HepG2 (cell line): Measurements from ENCODE around the gene MOBP. TPM values are rescaled to one million over a fixed set of nuclear protein-coding genes. Genes with fewer than 3 reads are reported as not detected.

ENCODE experiments used
- ATAC-seq: fragments of 200-7000 bp; cut with Tn5 transposase; 3 replicates; pipeline ENCODE4 v1.9.1; 2020; ENCODE audit warnings: mild to moderate bottlenecking, moderate library complexity
- BruUV-seq: library from RNA; stranded (reverse); fragments of 400-500 nt; replicated peaks from 2 replicates; lab custom pipeline; 2021; lab: Mats Ljungman, UMichigan
- CTCF ChIA-PET: fragments of 300-600 bp; formaldehyde crosslinking; extraction: SDS; loops from one replicate; lab custom pipeline; 2021; ENCODE audit warnings: low total read pairs, inconsistent platforms, low intra/inter-chr PET ratio; lab: Yijun Ruan, JAX
- POLR2A ChIA-PET: fragments of 350-600 bp; sonication (Branson Sonifier 250); formaldehyde crosslinking; loops from one replicate; lab custom pipeline; 2020; ENCODE audit warnings: antibody characterized with exemption, inconsistent platforms; lab: Yijun Ruan, JAX
- DNase-seq: peaks from one replicate; pipeline ENCODE4 v3.0.0-alpha.2; 2015; ENCODE audit warnings: low spot score
- FAIRE-seq: peaks from 3 replicates; lab custom pipeline; 2011; peaks lifted over from hg19 to GRCh38; lab: Jason Lieb, UNC
- H2AFZ ChIP-seq: one replicate; pipeline ENCODE4 v1.6.1; 2011; ENCODE audit warnings: low read length, inconsistent platforms
- H3K27ac ChIP-seq: fragments of 300-600 bp; 3 replicates; pipeline ENCODE4 v1.8.0; 2011; ENCODE audit warnings: mixed run types, mild to moderate bottlenecking, mixed read lengths, low read length, inconsistent platforms; ENCODE audit not compliant: insufficient read depth; ENCODE audit errors: extremely low read length
- H3K27me3 ChIP-seq, 2 experiments: fragments of 200-600 bp in 1 of 2; 2 replicates in 1 of 2; 3 replicates in 1 of 2; pipeline versions ENCODE4 v1.6.0 to v1.8.0; 2011; ENCODE audit warnings: low read length in 2 of 2, mild to moderate bottlenecking in 2 of 2, moderate library complexity in 2 of 2, inconsistent platforms in 1 of 2; ENCODE audit not compliant: insufficient read depth in 2 of 2, control insufficient read depth in 1 of 2
- H3K36me3 ChIP-seq, 2 experiments: fragments of 200-600 bp in 1 of 2; replicated peaks in 1 of 2; 2 replicates in 1 of 2; 3 replicates in 1 of 2; pipeline versions ENCODE4 v1.5.1 to v1.8.0; 2011; ENCODE audit warnings: low read length in 2 of 2, inconsistent platforms in 1 of 2; ENCODE audit not compliant: insufficient read depth in 2 of 2, control insufficient read depth in 1 of 2
- H3K4me1 ChIP-seq: 2 replicates; pipeline ENCODE4 v1.5.1; 2012; ENCODE audit warnings: low read length, inconsistent platforms; ENCODE audit not compliant: insufficient read depth
- H3K4me2 ChIP-seq: 2 replicates; pipeline ENCODE4 v1.6.0; 2011; ENCODE audit warnings: low read depth, low read length, inconsistent platforms
- H3K4me3 ChIP-seq, 3 experiments: fragments of 200-600 bp in 1 of 3; sonication (generic), shearing (Covaris generic) in 1 of 3; replicated peaks in 1 of 3; 2 replicates each; pipeline ENCODE4 v1.5.1; 2011 to 2016; ENCODE audit warnings: low read length in 3 of 3, inconsistent platforms in 2 of 3, low read depth in 2 of 3, mild to moderate bottlenecking in 2 of 3, control low read depth in 1 of 3, mixed read lengths in 1 of 3; ENCODE audit not compliant: insufficient read depth in 1 of 3
- H3K79me2 ChIP-seq: one replicate; pipeline ENCODE4 v1.6.1; 2011; ENCODE audit warnings: low read length, inconsistent platforms; ENCODE audit not compliant: insufficient read depth
- H3K9ac ChIP-seq: 2 replicates; pipeline ENCODE4 v1.6.0; 2011; ENCODE audit warnings: mild to moderate bottlenecking, low read depth, low read length, inconsistent platforms; ENCODE audit not compliant: insufficient read depth
- H3K9me3 ChIP-seq: 2 replicates; pipeline ENCODE4 v1.5.1; 2012; ENCODE audit warnings: mild to moderate bottlenecking, low read length
- H4K20me1 ChIP-seq: 2 replicates; pipeline ENCODE4 v1.6.0; 2011; ENCODE audit warnings: inconsistent platforms, mild to moderate bottlenecking, low read length, moderate library complexity; ENCODE audit not compliant: insufficient read depth
- GLMP ChIP-seq: sonication (generic); formaldehyde crosslinking; IDR thresholded peaks from 2 replicates; pipeline ENCODE4 v1.9.0; 2021; ENCODE audit warnings: missing genetic modification reagents, mild to moderate bottlenecking, borderline replicate concordance
- HBP1 ChIP-seq: IDR thresholded peaks from 2 replicates; pipeline ENCODE4 v1.6.1; 2016; ENCODE audit warnings: low read depth, control low read depth
- MEF2D ChIP-seq: sonication (generic); formaldehyde crosslinking; IDR thresholded peaks from 2 replicates; pipeline ENCODE4 v1.5.1; 2020; ENCODE audit warnings: mild to moderate bottlenecking, missing genetic modification reagents
- PLRG1 ChIP-seq: fragments of 450-650 bp; conservative IDR thresholded peaks from 2 replicates; pipeline ENCODE4 v1.6.1; 2016
- RCOR2 ChIP-seq: IDR thresholded peaks from 2 replicates; pipeline ENCODE4 v1.6.1; 2016; ENCODE audit warnings: missing biosample characterization, missing genetic modification reagents
- REXO4 ChIP-seq: sonication (generic); formaldehyde crosslinking; IDR thresholded peaks from 2 replicates; pipeline ENCODE4 v1.8.0; 2022; ENCODE audit warnings: missing genetic modification reagents, mild to moderate bottlenecking, borderline replicate concordance
- SP2 ChIP-seq: sonication (generic); formaldehyde crosslinking; IDR thresholded peaks from 2 replicates; pipeline ENCODE4 v1.5.1; 2020; ENCODE audit warnings: mild to moderate bottlenecking, missing genetic modification reagents
- TCF12 ChIP-seq, 2 experiments: fragments of 450-650 bp in 1 of 2; sonication (generic) in 1 of 2; formaldehyde crosslinking in 1 of 2; IDR thresholded peaks; 2 replicates each; pipeline versions ENCODE4 v1.6.1 to v1.8.0; 2017 to 2022; ENCODE audit warnings: antibody characterized with exemption in 1 of 2, mild to moderate bottlenecking in 1 of 2, missing genetic modification reagents in 1 of 2, moderate library complexity in 1 of 2
- ZFP36L2 ChIP-seq: sonication (generic); formaldehyde crosslinking; IDR thresholded peaks from 2 replicates; pipeline ENCODE4 v1.4.0; 2020; ENCODE audit warnings: missing genetic modification reagents
- ZFYVE20 ChIP-seq: sonication (generic); formaldehyde crosslinking; IDR thresholded peaks from 2 replicates; pipeline ENCODE4 v1.8.0; 2023; ENCODE audit warnings: low read depth, mild to moderate bottlenecking, moderate library complexity, missing genetic modification reagents, borderline replicate concordance
- ZKSCAN8 ChIP-seq: IDR thresholded peaks from 2 replicates; pipeline ENCODE4 v1.6.1; 2016; ENCODE audit warnings: borderline replicate concordance, missing genetic modification reagents, missing compliant biosample characterization
- ZMYM3 ChIP-seq: sonication (generic); formaldehyde crosslinking; IDR thresholded peaks from 2 replicates; pipeline ENCODE4 v1.5.1; 2020; ENCODE audit warnings: mild to moderate bottlenecking, missing genetic modification reagents
- ZNF143 ChIP-seq: sonication (generic); formaldehyde crosslinking; IDR thresholded peaks from 2 replicates; pipeline ENCODE4 v1.4.0; 2020; ENCODE audit warnings: missing genetic modification reagents
- ZNF276 ChIP-seq: sonication (generic); formaldehyde crosslinking; IDR thresholded peaks from 2 replicates; pipeline ENCODE4 v1.4.0; 2020; ENCODE audit warnings: mild to moderate bottlenecking, low read depth, missing genetic modification reagents
- ZSCAN22 ChIP-seq: sonication (generic); formaldehyde crosslinking; IDR thresholded peaks from 2 replicates; pipeline ENCODE4 v1.4.0; 2020; ENCODE audit warnings: mild to moderate bottlenecking, missing genetic modification reagents
- in situ Hi-C: cut with HindIII; loops from 2 replicates; pipeline ENCODE4 v1.10.0; 2017; ENCODE audit warnings: low pct_unique_long_range_greater_than_20kb; ENCODE audit not compliant: extremely low pct_ligation_motif_present
- intact Hi-C: fragments of 100-400 bp; cut with micrococcal nuclease; formaldehyde crosslinking; loops from one replicate; pipeline ENCODE4 v1.10.0; 2022; ENCODE audit not compliant: unreplicated experiment
- polyA plus RNA-seq, 8 experiments: library from polyadenylated mRNA; depleted of rRNA in 3 of 8; stranded (reverse) in 7 of 8; unstranded in 1 of 8; fragments of >200 nt; fragmentation: Illumina TruSeq in 4 of 8; extraction: Trizol in 4 of 8; gene quantifications; 2 replicates each; pipeline versions ENCODE4 v1.2.1 to v1.2.3, GENCODE V29; 2011 to 2016; ENCODE audit warnings: low read depth in 4 of 8, missing spikeins in 1 of 8, mixed read lengths in 1 of 8; ENCODE audit not compliant: insufficient read depth in 1 of 8
- total RNA-seq, 5 experiments: library from RNA; depleted of rRNA; stranded (reverse); fragments of >200 nt; fragmentation: Illumina TruSeq; extraction: Trizol; gene quantifications; 2 replicates each; pipeline ENCODE4 v1.2.3, GENCODE V29; 2016; ENCODE audit warnings: low read depth in 1 of 5
- TF ChIP-seq, protein P1 (sequence below): IDR thresholded peaks from 2 replicates; pipeline ENCODE4 v1.6.1; 2016; ENCODE audit warnings: low read depth

Gene MOBP
- total and polyA plus RNA-seq, 2 of the 13 experiments (the other 11 are each of a cell fraction or from before 2014, with no cell fraction given): not detected

DNA sequence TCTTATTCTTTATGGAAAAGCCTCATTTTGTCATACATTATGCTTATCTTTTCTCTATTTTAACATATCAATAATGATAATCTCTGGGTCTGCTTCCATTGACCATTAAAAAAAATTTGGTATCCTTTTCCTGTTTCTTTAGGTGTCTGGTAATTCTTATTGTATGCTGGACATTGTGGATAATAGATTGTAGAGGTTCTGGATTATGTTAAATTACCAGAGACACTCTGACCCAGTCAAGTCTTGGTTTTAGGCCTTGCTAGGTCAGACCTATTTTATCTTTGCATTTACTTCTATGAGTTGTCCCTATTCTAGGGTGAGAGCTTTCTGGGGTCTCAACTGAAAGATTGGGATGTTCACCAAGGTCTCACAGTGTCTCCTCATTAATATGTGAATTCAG lies 9.3 kb downstream of the MOBP start:
- H3K9ac ChIP-seq: no peak overlapping the region
- in situ Hi-C loops: no loop called here
- H4K20me1 ChIP-seq: no peaks in the 10 kb centered on the region
- H3K4me2 ChIP-seq: no peak overlapping the region
- H3K36me3 ChIP-seq: no peaks in the 10 kb centered on the region
- intact Hi-C loops: no loop called here
- FAIRE-seq (no peak), DNase-seq (no peak), ATAC-seq (no peak)
- no peak overlapping the region for H3K27ac ChIP-seq
- ChIA-PET CTCF (no interaction called here), POLR2A (no interaction called here)
- H3K9me3 ChIP-seq: no peaks in the 10 kb centered on the region
- H3K79me2 ChIP-seq: no peaks in the 10 kb centered on the region
- H3K27me3 ChIP-seq: peaks cover 1 to 9% of the 10 kb centered on the region in 2 experiments; a peak in 2 of 5 replicates
- H2AFZ ChIP-seq: no peak overlapping the region
- no TSS peak for BruUV-seq
- TF ChIP-seq ZFP36L2: no peak
- no peak for TF ChIP-seq REXO4
- no peak for TF ChIP-seq GLMP (CRISPR knock-in tag)
- no peak for TF ChIP-seq ZSCAN22 (CRISPR knock-in tag)
- no peak for TF ChIP-seq ZKSCAN8 (CRISPR knock-in tag)
- no peak for TF ChIP-seq ZNF276 (CRISPR knock-in tag)
- TF ChIP-seq MEF2D (CRISPR knock-in tag): no peak
- TF ChIP-seq, protein P1, sequence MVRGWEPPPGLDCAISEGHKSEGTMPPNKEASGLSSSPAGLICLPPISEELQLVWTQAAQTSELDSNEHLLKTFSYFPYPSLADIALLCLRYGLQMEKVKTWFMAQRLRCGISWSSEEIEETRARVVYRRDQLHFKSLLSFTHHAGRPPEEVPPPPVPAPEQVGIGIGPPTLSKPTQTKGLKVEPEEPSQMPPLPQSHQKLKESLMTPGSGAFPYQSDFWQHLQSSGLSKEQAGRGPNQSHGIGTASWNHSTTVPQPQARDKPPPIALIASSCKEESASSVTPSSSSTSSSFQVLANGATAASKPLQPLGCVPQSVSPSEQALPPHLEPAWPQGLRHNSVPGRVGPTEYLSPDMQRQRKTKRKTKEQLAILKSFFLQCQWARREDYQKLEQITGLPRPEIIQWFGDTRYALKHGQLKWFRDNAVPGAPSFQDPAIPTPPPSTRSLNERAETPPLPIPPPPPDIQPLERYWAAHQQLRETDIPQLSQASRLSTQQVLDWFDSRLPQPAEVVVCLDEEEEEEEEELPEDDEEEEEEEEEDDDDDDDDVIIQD: no peak
- TF ChIP-seq PLRG1: no peak
- no peak for TF ChIP-seq ZMYM3
- TF ChIP-seq ZFYVE20 (CRISPR knock-in tag): no peak
- no peak for TF ChIP-seq TCF12 (IDR thresholded peaks at IDR 0.05)
- no peak for TF ChIP-seq TCF12 (CRISPR knock-in tag; IDR thresholded peaks at IDR 0.05)
- no peak for TF ChIP-seq RCOR2
- TF ChIP-seq HBP1: no peak
- no peak for TF ChIP-seq ZNF143
- no peak for TF ChIP-seq SP2 (CRISPR knock-in tag)
- no peaks in the 10 kb centered on the region for H3K4me1 ChIP-seq
- no peak overlapping the region for H3K4me3 ChIP-seq
